Mesendoderm (in vitro differentiated cells): ENCODE data around the gene LAG3.

Experiments
- DNase-seq: peaks from one replicate; pipeline ENCODE4 v3.0.0; 2013
- H2AK5ac ChIP-seq: 2 replicates; pipeline ENCODE4 v1.6.1; 2013; ENCODE audit warnings: low read length, inconsistent platforms
- H2BK120ac ChIP-seq: 2 replicates; pipeline ENCODE4 v1.6.1; 2013; ENCODE audit warnings: low read depth, mild to moderate bottlenecking, low read length, moderate library complexity, mixed read lengths
- H2BK15ac ChIP-seq: replicated peaks from 2 replicates; pipeline ENCODE4 v1.6.1; 2013; ENCODE audit warnings: low read depth, mild to moderate bottlenecking, moderate library complexity
- H2BK5ac ChIP-seq: 2 replicates; pipeline ENCODE4 v1.6.1; 2013; ENCODE audit warnings: low read length, inconsistent platforms
- H3K18ac ChIP-seq: 2 replicates; pipeline ENCODE4 v1.6.1; 2013; ENCODE audit warnings: mild to moderate bottlenecking, low read length, mixed read lengths
- H3K23ac ChIP-seq: one replicate; pipeline ENCODE4 v1.6.1; 2013; ENCODE audit warnings: low read length
- H3K27ac ChIP-seq: 2 replicates; pipeline ENCODE4 v1.5.1; 2013; ENCODE audit warnings: low read depth, mild to moderate bottlenecking, inconsistent platforms, low read length, moderate library complexity
- H3K27me3 ChIP-seq: 2 replicates; pipeline ENCODE4 v1.6.1; 2013; ENCODE audit warnings: low read length, control low read depth, mild to moderate bottlenecking, inconsistent platforms; ENCODE audit not compliant: insufficient read depth, poor library complexity
- H3K36me3 ChIP-seq: 2 replicates; pipeline ENCODE4 v1.6.1; 2013; ENCODE audit warnings: low read length, inconsistent platforms; ENCODE audit not compliant: control insufficient read depth, insufficient read depth
- H3K4ac ChIP-seq: one replicate; pipeline ENCODE4 v1.6.1; 2013; ENCODE audit warnings: low read depth, mild to moderate bottlenecking, low read length, moderate library complexity
- H3K4me1 ChIP-seq: 2 replicates; pipeline ENCODE4 v1.6.1; 2013; ENCODE audit warnings: low read depth, low read length, inconsistent platforms; ENCODE audit not compliant: control insufficient read depth
- H3K4me2 ChIP-seq: 2 replicates; pipeline ENCODE4 v1.6.1; 2013; ENCODE audit warnings: low read length
- H3K4me3 ChIP-seq: 2 replicates; pipeline ENCODE4 v1.5.1; 2013; ENCODE audit warnings: mild to moderate bottlenecking, low read length
- H3K56ac ChIP-seq: one replicate; pipeline ENCODE4 v1.6.1; 2013; ENCODE audit warnings: low read length
- H3K79me1 ChIP-seq: 2 replicates; pipeline ENCODE4 v1.6.1; 2013; ENCODE audit warnings: low read length, inconsistent platforms
- H3K79me2 ChIP-seq: 2 replicates; pipeline ENCODE4 v1.6.1; 2013; ENCODE audit warnings: mild to moderate bottlenecking, low read length; ENCODE audit not compliant: control insufficient read depth, insufficient read depth
- H3K9ac ChIP-seq: 2 replicates; pipeline ENCODE4 v1.6.1; 2013; ENCODE audit warnings: low read length, inconsistent platforms
- H4K5ac ChIP-seq: one replicate; pipeline ENCODE4 v1.6.1; 2013; ENCODE audit warnings: low read length
- H4K8ac ChIP-seq: one replicate; pipeline ENCODE4 v1.6.1; 2013; ENCODE audit warnings: low read depth, mild to moderate bottlenecking, control low read depth, low read length, moderate library complexity
- WGBS: extraction: QIAGEN DNeasy Blood & Tissue Kit; methylation state at CpG from one replicate; pipeline ENCODE4 v1.1.7; 2013; ENCODE audit warnings: low lambda C conversion rate, missing lambda C conversion rate; ENCODE audit not compliant: insufficient coverage; ENCODE audit errors: extremely low coverage; 5-methylcytosine and 5-hydroxymethylcytosine counted together

LAG3 gene

GRCh38 chr12:6784296-6784695, 12.0 kb downstream of the LAG3 start:
- Histone ChIP-seq H2BK5ac (no peak overlapping the region), H3K27me3 (no peaks in the 10 kb centered on the region), H3K4ac (no peak overlapping the region), H3K23ac (no peak overlapping the region), H3K27ac (no peak overlapping the region), H3K4me1 (no peaks in the 10 kb centered on the region), H4K5ac (no peak overlapping the region), H3K56ac (no peak overlapping the region), H3K79me1 (no peaks in the 10 kb centered on the region), H2AK5ac (no peak overlapping the region), H2BK15ac (no peak overlapping the region), H3K79me2 (no peaks in the 10 kb centered on the region), H3K9ac (no peak overlapping the region), H3K4me2 (no peak overlapping the region), H4K8ac (no peak overlapping the region), H3K36me3 (no peaks in the 10 kb centered on the region), H3K4me3 (no peak overlapping the region), H3K18ac (no peak overlapping the region), H2BK120ac (no peak overlapping the region)
- whole genome bisulfite sequencing = no CpG with 5 or more reads among the region's 5 CpGs
- DNase-seq = no peak

DNA sequence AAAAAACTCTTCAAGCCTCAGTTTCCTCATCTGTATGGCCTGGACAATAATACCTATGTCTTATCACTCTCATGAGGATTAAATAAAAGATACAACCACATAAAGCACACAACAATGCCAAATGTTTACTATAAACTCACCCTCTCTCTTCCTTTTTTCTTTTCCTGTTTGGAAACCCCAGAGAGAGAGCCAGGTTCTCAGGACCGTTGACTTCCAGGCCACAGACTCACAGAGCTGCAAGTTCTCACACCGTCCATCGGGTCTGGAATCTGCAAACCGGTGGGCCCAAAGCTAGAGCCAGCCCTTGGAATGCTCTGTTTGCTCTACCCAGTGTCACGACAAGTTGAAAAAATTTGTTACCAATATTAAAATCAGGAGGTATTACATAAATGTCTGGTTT, 12.4 kb downstream of the LAG3 start:
- H4K8ac ChIP-seq = no peak overlapping the region
- no peaks in the 10 kb centered on the region for H3K79me1 ChIP-seq
- no peak for DNase-seq
- no peaks in the 10 kb centered on the region for H3K27me3 ChIP-seq
- H3K36me3 ChIP-seq = no peaks in the 10 kb centered on the region
- H3K27ac ChIP-seq = no peak overlapping the region
- peaks cover 3% of the 10 kb centered on the region for H3K4me1 ChIP-seq
- no peak overlapping the region for H3K4me2 ChIP-seq
- H3K9ac ChIP-seq = no peak overlapping the region
- no peaks in the 10 kb centered on the region for H3K79me2 ChIP-seq
- H2BK15ac ChIP-seq = no peak overlapping the region
- no peak overlapping the region for H2AK5ac ChIP-seq
- no peak overlapping the region for H2BK5ac ChIP-seq
- H4K5ac ChIP-seq = no peak overlapping the region
- no CpG with 5 or more reads among the region's 5 CpGs for WGBS
- H3K4ac ChIP-seq = no peak overlapping the region
- H3K18ac ChIP-seq = no peak overlapping the region
- H3K56ac ChIP-seq = no peak overlapping the region
- no peak overlapping the region for H2BK120ac ChIP-seq
- H3K4me3 ChIP-seq = no peak overlapping the region
- no peak overlapping the region for H3K23ac ChIP-seq

DNA sequence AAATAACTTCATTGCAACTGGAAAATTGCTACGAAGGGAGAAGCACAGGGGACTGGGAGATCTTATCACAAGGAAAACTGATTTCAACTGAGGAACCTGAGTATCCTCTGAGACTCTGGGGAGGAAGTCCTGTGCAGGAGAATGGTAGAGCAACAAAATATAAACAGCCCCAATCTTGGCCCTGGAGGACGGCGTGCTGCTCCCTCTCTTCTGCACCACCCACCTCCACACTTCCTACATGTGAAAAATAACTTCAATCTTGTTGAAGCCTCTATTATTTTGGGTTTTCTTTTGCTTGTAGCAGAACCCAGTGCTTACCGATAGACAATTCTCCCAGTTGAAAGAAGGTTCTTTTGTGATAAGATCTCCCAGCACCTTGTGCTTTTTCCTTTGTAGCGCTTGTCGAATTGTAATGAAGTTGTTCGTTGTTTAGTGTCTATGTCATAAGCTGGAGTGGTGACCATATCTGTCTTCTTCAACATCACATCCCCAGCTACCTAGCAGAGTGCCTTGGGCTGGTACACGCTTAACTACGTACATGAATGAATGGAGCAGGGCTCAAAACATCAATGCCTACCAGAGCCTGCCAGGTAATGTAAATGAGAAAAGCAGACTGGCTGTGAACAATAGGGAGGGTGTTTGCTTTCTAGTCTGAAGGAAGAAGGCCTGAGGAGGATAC, 14.2 kb downstream of the LAG3 start:
- no CpG with 5 or more reads among the region's 9 CpGs for WGBS
- no peak overlapping the region for H4K8ac ChIP-seq
- no peak for DNase-seq
- peaks cover 3% of the 10 kb centered on the region for H3K4me1 ChIP-seq
- no peaks in the 10 kb centered on the region for H3K27me3 ChIP-seq
- H4K5ac ChIP-seq = no peak overlapping the region
- H3K23ac ChIP-seq = no peak overlapping the region
- H2BK120ac ChIP-seq = no peak overlapping the region
- no peak overlapping the region for H2BK5ac ChIP-seq
- H2BK15ac ChIP-seq = no peak overlapping the region
- H2AK5ac ChIP-seq = no peak overlapping the region
- H3K79me1 ChIP-seq = no peaks in the 10 kb centered on the region
- no peak overlapping the region for H3K18ac ChIP-seq
- no peak overlapping the region for H3K4me3 ChIP-seq
- no peak overlapping the region for H3K4ac ChIP-seq
- H3K27ac ChIP-seq = no peak overlapping the region
- H3K4me2 ChIP-seq = no peak overlapping the region
- peak overlapping the region; percentile 37 for H3K56ac ChIP-seq
- no peaks in the 10 kb centered on the region for H3K79me2 ChIP-seq
- no peak overlapping the region for H3K9ac ChIP-seq
- no peaks in the 10 kb centered on the region for H3K36me3 ChIP-seq

DNA sequence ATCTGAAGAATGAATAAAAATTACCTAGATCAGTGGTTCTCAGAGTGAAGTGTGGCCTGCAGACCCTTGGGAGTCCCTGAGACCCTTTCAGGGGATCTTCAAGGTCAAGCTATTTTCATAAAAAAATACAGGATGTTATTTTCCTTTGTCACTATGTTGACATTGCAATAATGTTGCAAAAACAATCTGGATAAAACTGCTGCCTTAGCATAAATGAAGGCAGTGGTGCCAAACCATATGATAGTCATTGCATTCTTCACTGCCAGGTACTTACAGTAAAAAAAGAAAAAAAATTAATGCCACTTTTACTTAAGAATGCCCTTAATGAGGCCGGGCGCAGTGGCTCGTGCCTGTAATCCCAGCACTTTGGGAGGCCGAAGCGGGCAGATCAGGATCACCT, 15.0 kb downstream of the LAG3 start:
- no peaks in the 10 kb centered on the region for H3K27me3 ChIP-seq
- no peak overlapping the region for H3K18ac ChIP-seq
- no peak for DNase-seq
- H3K4me3 ChIP-seq = no peak overlapping the region
- no peak overlapping the region for H3K23ac ChIP-seq
- no peak overlapping the region for H3K4ac ChIP-seq
- no peak overlapping the region for H2AK5ac ChIP-seq
- no peak overlapping the region for H4K8ac ChIP-seq
- H3K9ac ChIP-seq = no peak overlapping the region
- H2BK5ac ChIP-seq = no peak overlapping the region
- no peak overlapping the region for H4K5ac ChIP-seq
- no peak overlapping the region for H3K56ac ChIP-seq
- H2BK15ac ChIP-seq = no peak overlapping the region
- H3K4me2 ChIP-seq = no peak overlapping the region
- no peaks in the 10 kb centered on the region for H3K36me3 ChIP-seq
- no peak overlapping the region for H2BK120ac ChIP-seq
- no peaks in the 10 kb centered on the region for H3K79me1 ChIP-seq
- peaks cover 3% of the 10 kb centered on the region for H3K4me1 ChIP-seq
- no peak overlapping the region for H3K27ac ChIP-seq
- H3K79me2 ChIP-seq = no peaks in the 10 kb centered on the region
- no CpG with 5 or more reads among the region's 5 CpGs for WGBS

DNA sequence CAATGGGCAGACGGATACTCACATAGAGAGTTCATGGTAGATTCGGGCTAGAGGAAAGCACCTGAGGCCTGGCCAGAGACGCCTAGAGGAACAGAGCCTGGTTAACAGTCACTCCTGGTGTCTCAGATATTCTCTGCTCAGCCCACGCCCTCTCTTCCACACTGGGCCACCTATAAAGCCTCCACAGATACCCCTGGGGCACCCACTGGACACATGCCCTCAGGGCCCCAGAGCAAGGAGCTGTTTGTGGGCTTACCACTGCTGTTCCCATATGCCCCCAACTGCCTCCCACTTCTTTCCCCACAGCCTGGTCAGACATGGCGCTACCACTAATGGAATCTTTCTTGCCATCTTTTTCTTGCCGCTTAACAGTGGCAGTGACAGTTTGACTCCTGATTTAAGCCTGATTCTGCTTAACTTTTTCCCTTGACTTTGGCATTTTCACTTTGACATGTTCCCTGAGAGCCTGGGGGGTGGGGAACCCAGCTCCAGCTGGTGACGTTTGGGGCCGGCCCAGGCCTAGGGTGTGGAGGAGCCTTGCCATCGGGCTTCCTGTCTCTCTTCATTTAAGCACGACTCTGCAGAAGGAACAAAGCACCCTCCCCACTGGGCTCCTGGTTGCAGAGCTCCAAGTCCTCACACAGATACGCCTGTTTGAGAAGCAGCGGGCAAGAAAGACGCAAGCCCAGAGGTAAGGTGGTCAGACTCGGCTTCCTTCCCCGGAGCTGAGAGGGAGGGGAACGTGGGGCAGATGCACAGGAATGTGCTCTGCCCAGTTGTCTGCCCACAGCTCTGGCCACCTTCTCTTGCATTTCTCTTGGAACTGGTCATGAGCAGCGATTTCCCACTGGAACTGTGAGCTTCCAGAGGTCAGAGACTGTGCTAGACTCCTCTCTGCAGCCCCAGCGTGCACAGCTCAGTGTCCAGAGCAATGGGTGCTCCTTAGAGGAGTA, 16.9 kb downstream of the LAG3 start, which contains the start of gene CD4:
Gene CD4 (plus strand): TSS at position 557 of the 953 bp plus-strand sequence. CDS start 10,611 bp downstream, outside the sequence.
- H3K27ac ChIP-seq = no peak within 1 kb of the TSS
- H2BK15ac ChIP-seq = no peak within 1 kb of the TSS
- no peak within 1 kb of the TSS for H3K4ac ChIP-seq
- peak within 1 kb of the TSS; percentile 50 for H3K56ac ChIP-seq
- H3K9ac ChIP-seq = peak within 1 kb of the TSS; percentile 25
- no peak within 1 kb of the TSS for H3K4me2 ChIP-seq
- no peak within 1 kb of the TSS for H3K18ac ChIP-seq
- H4K5ac ChIP-seq = no peak within 1 kb of the TSS
- H4K8ac ChIP-seq = no peak within 1 kb of the TSS
- DNase-seq = no peak
- WGBS = no CpG with 5 or more reads among the region's 18 CpGs
- H3K36me3 ChIP-seq = no peaks in the 10 kb centered on the region
- H3K79me2 ChIP-seq = no peaks in the 10 kb centered on the region
- H2BK120ac ChIP-seq = no peak within 1 kb of the TSS
- no peak within 1 kb of the TSS for H2BK5ac ChIP-seq
- no peaks in the 10 kb centered on the region for H3K79me1 ChIP-seq
- no peaks in the 10 kb centered on the region for H3K27me3 ChIP-seq
- no peak within 1 kb of the TSS for H3K23ac ChIP-seq
- peaks cover 3% of the 10 kb centered on the region for H3K4me1 ChIP-seq
- H3K4me3 ChIP-seq = no peak within 1 kb of the TSS
- H2AK5ac ChIP-seq = no peak within 1 kb of the TSS
